Sigmoid colon (tissue), 7 donors: ENCODE measurements around the gene MYO7B. TPM values are rescaled to one million over a fixed set of nuclear protein-coding genes. Genes with fewer than 3 reads are reported as not detected.

Source experiments
- DNase-seq: peaks from one replicate; pipeline ENCODE4 v3.0.0-alpha.2; 2019
- H3K27ac ChIP-seq, 4 donors: fragments of 200-600 bp; sonication (generic); one replicate each; pipeline ENCODE4 v1.5.1; 2016 to 2019; ENCODE audit warnings: mild to moderate bottlenecking in 1 of 4
- H3K27me3 ChIP-seq, 3 donors: fragments of 200-600 bp; sonication (generic); one replicate each; pipeline ENCODE4 v1.5.1; 2019; ENCODE audit warnings: mild to moderate bottlenecking in 1 of 3
- H3K36me3 ChIP-seq, 4 donors: fragments of 200-600 bp; sonication (generic); one replicate each; pipeline ENCODE4 v1.5.1; 2016 to 2019
- H3K4me1 ChIP-seq, 4 donors: fragments of 200-600 bp; sonication (generic); one replicate each; pipeline ENCODE4 v1.5.1; 2017 to 2019
- H3K4me3 ChIP-seq, 4 donors: fragments of 200-600 bp; sonication (generic); one replicate each; pipeline ENCODE4 v1.5.1; 2017 to 2019; ENCODE audit warnings: mild to moderate bottlenecking in 2 of 4, moderate library complexity in 1 of 4
- H3K9me3 ChIP-seq, 4 donors: fragments of 200-600 bp in 3 of 4; sonication (generic) in 3 of 4; one replicate each; pipeline versions ENCODE4 v1.5.1 to v1.6.1; 2013 to 2019
- EP300 ChIP-seq, 4 donors: sonication (generic); formaldehyde crosslinking; IDR thresholded peaks; one replicate each; pipeline ENCODE4 v1.6.1; 2017; ENCODE audit warnings: antibody characterized with exemption in 4 of 4
- POLR2A ChIP-seq, 2 donors: fragments of 450-650 bp; IDR thresholded peaks; one replicate each; pipeline ENCODE4 v1.6.1; 2016; ENCODE audit warnings: antibody characterized with exemption in 2 of 2, mild to moderate bottlenecking in 2 of 2, moderate library complexity in 2 of 2
- POLR2AphosphoS5 ChIP-seq, 4 donors: sonication (generic); formaldehyde crosslinking; IDR thresholded peaks; one replicate each; pipeline ENCODE4 v1.6.1; 2017; ENCODE audit warnings: antibody characterized with exemption in 4 of 4
- WGBS, 2 donors: extraction: QIAGEN DNeasy Blood & Tissue Kit; methylation state at CpG; one replicate each; pipeline ENCODE4 v1.1.7; 2013; 5-methylcytosine and 5-hydroxymethylcytosine counted together
- intact Hi-C: fragments of 100-400 bp; cut with DNase I; formaldehyde crosslinking; loops from one replicate; pipeline ENCODE4 v1.15.1; 2023
- polyA plus RNA-seq, 3 donors: library from polyadenylated mRNA; stranded (reverse); fragments of 200-250 nt; gene quantifications; one replicate each; pipeline ENCODE4 v1.2.3, GENCODE V29; 2013
- total RNA-seq, 4 donors: library from RNA; depleted of rRNA; stranded (reverse); fragments of >200 nt; gene quantifications; one replicate each; pipeline ENCODE4 v1.1.0, GENCODE V29; 2016
- TF ChIP-seq, protein P1 (sequence below), 4 experiments: fragments of 450-650 bp in 3 of 4; fragments of 200-600 bp in 1 of 4; IDR thresholded peaks; one replicate each; pipeline ENCODE4 v1.5.1; 2016 to 2019; ENCODE audit warnings: antibody characterized with exemption in 4 of 4, mild to moderate bottlenecking in 3 of 4, moderate library complexity in 2 of 4
- donor health status: healthy with polysubstance abuse.
- donor health status: Bipolar disorder and iron deficiency.
- donor health status: healthy.

The MYO7B gene
- total and polyA plus RNA-seq, 7 donors = 0.54 to 128 (median 30.3) TPM; not detected in 1

DNA sequence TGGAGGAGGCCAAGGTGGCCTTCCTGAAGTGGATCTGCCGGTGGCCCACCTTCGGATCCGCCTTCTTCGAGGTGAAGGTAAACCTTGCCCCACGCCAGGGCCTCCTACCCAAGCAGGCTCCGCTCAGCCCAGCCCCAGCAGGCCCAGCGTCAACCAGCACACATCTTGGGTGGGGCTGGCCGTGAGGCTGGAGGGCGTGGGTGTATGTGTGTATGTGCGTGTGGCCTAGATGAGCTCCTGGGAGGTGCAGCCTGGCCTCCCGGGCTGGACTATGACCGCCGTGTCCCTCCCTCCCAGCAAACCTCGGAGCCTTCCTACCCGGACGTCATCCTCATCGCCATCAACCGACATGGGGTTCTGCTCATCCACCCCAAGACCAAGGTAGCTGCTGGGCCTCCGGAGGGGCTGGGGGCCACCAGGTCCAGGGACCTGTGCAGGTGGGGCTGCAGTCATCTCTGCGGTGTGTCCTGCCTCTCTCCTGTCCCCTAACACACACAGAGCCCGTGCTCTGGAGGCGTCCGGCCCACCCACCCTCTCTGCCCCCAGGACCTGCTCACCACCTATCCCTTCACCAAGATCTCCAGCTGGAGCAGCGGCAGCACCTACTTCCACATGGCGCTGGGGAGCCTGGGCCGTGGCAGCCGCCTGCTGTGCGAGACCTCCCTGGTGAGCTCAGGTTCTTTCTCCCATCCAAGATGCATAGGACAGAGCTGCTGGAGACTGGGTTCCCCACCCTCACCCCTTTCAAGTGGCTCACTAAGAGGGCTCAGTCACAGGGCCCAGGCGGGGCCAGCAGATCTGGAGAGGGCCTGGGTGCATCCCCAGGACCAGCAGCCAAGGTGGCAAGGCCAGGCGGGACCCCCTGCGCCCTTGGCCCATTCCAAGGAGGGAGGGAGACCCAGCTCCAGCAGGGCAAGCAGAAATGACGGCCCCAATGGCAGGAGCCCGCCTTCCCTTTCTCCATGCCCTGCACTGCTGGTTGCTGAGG is 101.1 kb downstream of the MYO7B start:
- Histone ChIP-seq H3K4me3 (no peak overlapping the region), H3K36me3 (peaks cover 29 to 39% (median 31%) of the 10 kb centered on the region in 4 donors), H3K9me3 (no peaks in the 10 kb centered on the region), H3K27me3 (no peaks in the 10 kb centered on the region), H3K27ac (peak overlapping the region; percentile 85 to 97 (median 92)), H3K4me1 (peaks cover 0 to 96% (median 81%) of the 10 kb centered on the region in 4 donors)
- intact Hi-C loops = loop anchor here (10.0 kb wide), 1 partner anchor 48 kb away; no protein-coding TSS in a partner anchor
- 63 to 86% methylated on average over 33 of the region's 33 CpGs for WGBS, 2 donors
- no peak for DNase-seq
- TF ChIP-seq POLR2A (IDR thresholded peaks at IDR 0.05) = no peak
- TF ChIP-seq, protein P1, sequence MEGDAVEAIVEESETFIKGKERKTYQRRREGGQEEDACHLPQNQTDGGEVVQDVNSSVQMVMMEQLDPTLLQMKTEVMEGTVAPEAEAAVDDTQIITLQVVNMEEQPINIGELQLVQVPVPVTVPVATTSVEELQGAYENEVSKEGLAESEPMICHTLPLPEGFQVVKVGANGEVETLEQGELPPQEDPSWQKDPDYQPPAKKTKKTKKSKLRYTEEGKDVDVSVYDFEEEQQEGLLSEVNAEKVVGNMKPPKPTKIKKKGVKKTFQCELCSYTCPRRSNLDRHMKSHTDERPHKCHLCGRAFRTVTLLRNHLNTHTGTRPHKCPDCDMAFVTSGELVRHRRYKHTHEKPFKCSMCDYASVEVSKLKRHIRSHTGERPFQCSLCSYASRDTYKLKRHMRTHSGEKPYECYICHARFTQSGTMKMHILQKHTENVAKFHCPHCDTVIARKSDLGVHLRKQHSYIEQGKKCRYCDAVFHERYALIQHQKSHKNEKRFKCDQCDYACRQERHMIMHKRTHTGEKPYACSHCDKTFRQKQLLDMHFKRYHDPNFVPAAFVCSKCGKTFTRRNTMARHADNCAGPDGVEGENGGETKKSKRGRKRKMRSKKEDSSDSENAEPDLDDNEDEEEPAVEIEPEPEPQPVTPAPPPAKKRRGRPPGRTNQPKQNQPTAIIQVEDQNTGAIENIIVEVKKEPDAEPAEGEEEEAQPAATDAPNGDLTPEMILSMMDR (IDR thresholded peaks at IDR 0.05) = no peak
- no peak for TF ChIP-seq EP300 (IDR thresholded peaks at IDR 0.05)
- TF ChIP-seq POLR2AphosphoS5 (IDR thresholded peaks at IDR 0.05) = peak in 3 of 4 donors; percentile 20 to 71 (median 68)

DNA sequence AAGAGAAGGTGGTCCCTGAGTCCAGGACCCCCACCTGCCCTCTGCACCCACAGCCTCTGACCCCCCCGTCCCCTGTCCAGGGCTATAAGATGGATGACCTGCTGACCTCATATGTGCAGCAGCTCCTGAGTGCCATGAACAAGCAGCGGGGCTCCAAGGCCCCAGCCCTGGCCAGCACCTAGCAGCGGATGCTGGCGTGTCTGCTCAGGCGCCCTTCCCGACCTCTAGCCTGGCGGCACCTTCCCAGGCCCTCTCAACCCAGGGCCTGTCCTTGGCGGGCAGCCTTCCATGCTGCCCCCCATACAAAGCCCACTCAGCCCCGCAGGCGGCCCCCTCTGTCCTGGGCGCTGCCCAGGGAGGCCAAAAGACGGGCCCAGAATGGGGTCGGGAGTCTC is 101.8 kb downstream of the MYO7B start:
- intact Hi-C loops = loop anchor here (10.0 kb wide), 1 partner anchor 48 kb away; no protein-coding TSS in a partner anchor
- 75 to 87% methylated on average over 13 of the region's 13 CpGs for WGBS, 2 donors

DNA sequence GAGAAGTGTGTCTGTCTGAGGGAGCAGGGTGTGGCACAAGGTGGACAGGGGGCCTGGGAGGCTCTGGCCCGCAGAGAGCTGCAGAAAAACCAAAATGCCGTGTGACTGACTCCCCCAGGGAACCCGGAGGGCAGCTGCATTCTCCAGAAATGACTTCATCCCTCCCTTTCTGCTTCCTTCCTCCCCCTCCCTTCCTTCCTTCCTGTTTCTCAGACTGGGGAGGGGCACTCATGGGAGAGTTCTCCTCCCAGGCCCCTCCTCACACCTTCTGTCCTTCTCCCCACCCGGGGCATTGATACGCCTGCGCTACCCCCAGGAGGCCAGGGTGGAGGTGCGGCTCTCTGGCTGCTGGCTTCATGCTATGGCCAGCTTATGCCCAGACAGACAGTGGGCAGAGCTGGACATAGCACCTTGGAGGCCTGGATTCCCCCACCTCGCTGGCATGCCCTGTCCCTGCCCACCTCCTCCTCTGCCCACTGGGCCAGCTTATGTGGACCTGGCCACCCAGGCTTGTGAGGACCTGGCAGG is 102.3 kb downstream of the MYO7B start:
- H3K27ac ChIP-seq = peak overlapping the region; percentile 85 to 97 (median 92)
- H3K4me3 ChIP-seq = no peak overlapping the region
- intact Hi-C loops = loop anchor here (10.0 kb wide), 1 partner anchor 47 kb away; no protein-coding TSS in a partner anchor
- H3K27me3 ChIP-seq = no peaks in the 10 kb centered on the region
- peaks cover 0 to 95% (median 79%) of the 10 kb centered on the region in 4 donors for H3K4me1 ChIP-seq
- TF ChIP-seq POLR2AphosphoS5 (IDR thresholded peaks at IDR 0.05) (peak in 2 of 4 donors; percentile 31 to 45), EP300 (IDR thresholded peaks at IDR 0.05) (no peak)
- peaks cover 32 to 51% (median 41%) of the 10 kb centered on the region in 4 donors for H3K36me3 ChIP-seq
- no peak for DNase-seq
- H3K9me3 ChIP-seq = no peaks in the 10 kb centered on the region
- WGBS, 2 donors = 39 to 68% methylated on average over 8 of the region's 8 CpGs

More for the DNA sequence above, 101.8 kb downstream of the MYO7B start:
- H3K4me1 ChIP-seq = peaks cover 0 to 95% (median 79%) of the 10 kb centered on the region in 4 donors
- peak overlapping the region; percentile 85 to 97 (median 92) for H3K27ac ChIP-seq
- H3K4me3 ChIP-seq = no peak overlapping the region
- peaks cover 30 to 46% (median 37%) of the 10 kb centered on the region in 4 donors for H3K36me3 ChIP-seq
- H3K9me3 ChIP-seq = no peaks in the 10 kb centered on the region
- peak; percentile 2 to 35 (median 14) for TF ChIP-seq POLR2AphosphoS5 (IDR thresholded peaks at IDR 0.05)
- no peak for TF ChIP-seq POLR2A (IDR thresholded peaks at IDR 0.05)
- H3K27me3 ChIP-seq = no peaks in the 10 kb centered on the region
- no peak for DNase-seq

DNA sequence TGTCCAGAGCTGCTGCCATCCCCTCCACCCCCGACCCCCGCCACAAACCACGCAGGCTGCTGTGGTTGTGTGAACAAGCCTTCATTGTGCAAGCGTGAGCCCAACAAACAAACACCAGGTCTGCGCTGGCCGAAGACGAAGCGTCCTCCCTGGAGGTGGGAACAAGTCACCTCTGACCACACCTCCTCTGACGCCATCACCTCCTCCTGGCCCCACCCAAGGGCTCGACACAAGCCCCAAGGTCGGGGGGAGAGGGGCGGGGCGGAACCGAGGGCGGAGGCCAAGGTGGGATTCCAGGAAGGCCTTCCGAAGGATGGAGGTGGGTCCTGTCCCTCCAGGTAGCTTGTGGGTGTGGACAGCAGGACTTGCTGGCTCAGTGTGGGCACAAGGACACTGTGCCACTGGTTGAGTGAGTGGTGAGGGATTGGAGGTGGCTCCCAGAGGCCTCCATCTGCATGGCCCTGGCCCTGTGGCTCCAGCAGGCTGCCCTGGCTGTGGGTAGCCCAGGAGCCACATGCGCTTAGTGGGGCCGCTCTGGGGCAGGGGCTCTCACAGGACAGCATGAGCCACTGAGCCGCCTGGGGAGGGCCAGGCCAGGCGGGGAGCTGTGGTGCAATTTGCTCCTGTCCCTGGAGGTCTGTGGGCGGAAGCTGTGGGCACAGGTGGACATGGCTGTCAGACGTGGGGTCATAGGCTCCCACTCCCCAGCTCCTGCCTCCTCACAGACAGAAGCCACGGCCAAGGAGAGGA is 103.1 kb downstream of the MYO7B start:
- peaks cover 34 to 58% (median 44%) of the 10 kb centered on the region in 4 donors for H3K36me3 ChIP-seq
- H3K4me1 ChIP-seq = peaks cover 0 to 95% (median 79%) of the 10 kb centered on the region in 4 donors
- DNase-seq = no peak
- TF ChIP-seq POLR2A (IDR thresholded peaks at IDR 0.05) (no peak), EP300 (IDR thresholded peaks at IDR 0.05) (no peak), POLR2AphosphoS5 (IDR thresholded peaks at IDR 0.05) (peak; percentile 11 to 43 (median 28))
- TF ChIP-seq, protein P1 (IDR thresholded peaks at IDR 0.05) = no peak
- H3K9me3 ChIP-seq = no peaks in the 10 kb centered on the region
- H3K27me3 ChIP-seq = no peaks in the 10 kb centered on the region
- peak overlapping the region; percentile 85 to 97 (median 92) for H3K27ac ChIP-seq
- no peak overlapping the region for H3K4me3 ChIP-seq
- WGBS, 2 donors = 65 to 73% methylated on average over 23 of the region's 23 CpGs
- intact Hi-C loops = loop anchor here (10.0 kb wide), 1 partner anchor 46 kb away; no protein-coding TSS in a partner anchor

DNA sequence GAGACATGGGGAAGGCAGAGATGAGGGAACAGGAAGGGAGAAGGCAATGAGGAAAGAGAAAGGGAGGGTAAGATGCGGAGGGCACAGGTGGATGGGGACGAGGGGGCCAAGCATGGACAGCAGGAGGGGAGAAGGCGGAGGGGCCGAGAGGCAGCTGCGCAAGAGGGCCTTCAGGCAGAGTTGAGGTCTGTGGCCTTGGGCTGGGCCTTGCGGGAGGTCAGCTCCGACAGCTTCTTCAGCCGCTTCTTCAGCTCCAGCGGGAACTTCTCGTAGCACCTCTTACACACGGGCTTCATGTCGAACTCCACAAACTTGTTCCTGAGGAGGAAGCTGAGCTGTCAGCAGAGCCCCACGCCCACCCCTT is 103.6 kb downstream of the MYO7B start:
- H3K4me1 ChIP-seq = peaks cover 0 to 95% (median 79%) of the 10 kb centered on the region in 4 donors
- 90 to 91% methylated on average over 13 of the region's 13 CpGs for WGBS, 2 donors
- H3K36me3 ChIP-seq = peaks cover 34 to 58% (median 44%) of the 10 kb centered on the region in 4 donors
- no peaks in the 10 kb centered on the region for H3K27me3 ChIP-seq
- H3K9me3 ChIP-seq = no peaks in the 10 kb centered on the region
- peak overlapping the region; percentile 85 to 97 (median 92) for H3K27ac ChIP-seq
- no peak for DNase-seq
- no peak for TF ChIP-seq EP300 (IDR thresholded peaks at IDR 0.05)
- TF ChIP-seq POLR2AphosphoS5 (IDR thresholded peaks at IDR 0.05) = no peak
- TF ChIP-seq, protein P1 (IDR thresholded peaks at IDR 0.05) = no peak
- intact Hi-C loops = loop anchor here (10.0 kb wide), 1 partner anchor 46 kb away; no protein-coding TSS in a partner anchor
- no peak overlapping the region for H3K4me3 ChIP-seq
